Measurements from ENCODE around the gene RSPH9.

Gene RSPH9

DNA sequence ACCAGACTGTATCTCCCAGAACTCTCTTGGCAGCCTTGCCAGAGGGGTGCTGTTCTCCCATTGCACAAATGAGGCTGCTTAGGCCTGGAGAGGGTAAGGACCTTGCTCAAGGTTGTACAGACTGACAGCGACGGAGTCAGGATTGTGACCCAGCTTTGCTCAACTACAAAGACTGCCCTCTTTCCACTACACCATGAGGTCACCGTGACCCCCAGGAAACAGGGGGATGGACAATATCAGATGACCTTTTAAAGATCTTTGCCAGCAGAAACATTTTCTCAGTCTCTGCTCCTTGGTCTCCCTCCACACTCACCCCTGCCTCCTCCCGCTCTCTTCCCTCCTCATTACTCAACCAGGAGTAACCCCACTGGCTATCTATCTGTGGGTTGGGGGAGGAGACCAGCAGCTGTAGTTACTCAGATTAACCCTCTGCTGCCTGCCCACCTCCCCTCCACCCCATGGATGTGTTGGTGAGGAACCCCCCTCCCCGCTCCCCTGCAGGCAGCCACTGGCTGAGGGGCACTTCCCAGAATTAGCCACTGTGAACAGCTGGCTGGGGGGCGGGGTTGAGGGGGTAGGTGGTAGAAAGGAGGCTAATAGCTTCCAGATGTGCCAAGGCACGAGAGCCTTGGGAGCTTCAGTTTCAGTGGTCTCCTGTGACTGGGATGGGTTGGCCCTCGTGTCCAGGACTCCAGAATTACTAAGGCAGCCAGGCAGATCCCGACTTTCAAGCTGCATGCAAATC is 69.6 kb downstream of the RSPH9 start:
- no peak for DNase-seq

DNA sequence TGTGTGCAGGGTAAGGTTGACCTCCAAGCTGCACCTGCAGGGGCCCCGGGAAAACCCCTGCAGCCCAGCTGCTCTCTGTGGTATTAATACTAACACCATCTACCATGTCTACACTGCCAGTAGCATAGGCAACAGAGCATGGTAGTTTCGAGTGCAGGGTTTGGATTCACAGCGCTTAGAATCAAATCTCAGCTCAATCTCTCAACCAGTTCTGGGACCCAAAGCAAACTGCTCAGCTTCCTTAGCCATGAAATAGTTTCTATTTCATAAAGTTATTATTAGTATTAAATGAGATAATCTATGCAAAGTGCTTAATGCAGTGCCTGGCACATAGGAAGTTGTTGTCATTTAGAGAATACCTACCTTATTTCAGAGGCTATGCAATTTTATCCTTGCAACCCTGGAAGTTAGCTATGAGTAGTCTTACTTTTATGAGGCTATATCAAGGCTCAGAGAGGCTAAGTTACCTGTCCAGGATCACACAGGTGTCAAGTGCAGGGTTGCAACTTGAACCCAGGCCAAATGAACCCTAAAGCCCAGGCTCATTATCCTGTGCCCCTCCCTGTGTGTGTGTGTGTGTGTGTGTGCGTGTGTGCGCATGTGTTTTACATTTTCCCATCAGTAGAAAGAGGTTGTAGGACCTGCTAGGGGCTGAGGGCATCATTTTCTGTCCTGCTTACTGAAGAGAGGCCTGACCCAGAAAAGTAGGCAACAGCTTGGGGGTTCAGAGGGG is 70.4 kb downstream of the RSPH9 start:
- DNase-seq = no peak

DNA sequence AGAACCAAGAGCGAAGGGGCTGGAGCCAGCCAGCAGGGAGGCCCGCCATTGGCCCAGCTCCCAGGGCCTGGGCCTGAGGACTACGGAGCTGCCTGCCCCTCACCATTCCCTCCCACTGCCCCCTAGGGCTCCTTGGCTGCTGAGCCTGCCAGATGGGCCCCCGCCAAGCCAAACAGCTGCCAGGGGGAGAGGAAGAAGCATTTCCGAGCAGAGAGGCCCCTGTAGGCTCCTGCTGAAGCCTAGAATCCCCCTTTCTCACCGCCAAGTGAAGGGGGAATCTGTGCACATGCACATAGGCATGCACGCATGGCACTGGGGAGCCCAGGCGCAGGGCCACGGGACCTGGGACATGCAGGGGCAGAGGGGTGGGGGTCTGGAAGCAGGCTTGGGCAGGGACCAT is 71.3 kb downstream of the RSPH9 start:
- no peak for DNase-seq

DNA sequence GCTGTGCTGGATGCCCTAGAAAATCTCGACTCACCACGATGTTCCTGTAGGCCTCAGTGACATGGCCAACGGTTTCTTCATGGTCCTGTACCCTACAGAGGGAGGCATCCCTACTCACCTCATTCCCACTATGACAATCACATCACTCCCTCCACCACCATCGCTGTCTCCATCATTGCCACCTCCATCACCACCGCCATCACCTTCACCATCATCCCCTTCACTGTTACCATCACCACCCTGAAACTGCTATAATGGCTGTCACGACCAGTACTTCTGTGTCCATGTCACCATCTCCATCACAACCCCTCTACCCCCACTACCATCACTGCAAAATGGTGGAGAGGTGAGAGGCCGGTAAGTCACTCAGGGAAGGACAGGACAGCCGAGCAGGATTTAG is 72.6 kb downstream of the RSPH9 start:
- no peak for DNase-seq

DNA sequence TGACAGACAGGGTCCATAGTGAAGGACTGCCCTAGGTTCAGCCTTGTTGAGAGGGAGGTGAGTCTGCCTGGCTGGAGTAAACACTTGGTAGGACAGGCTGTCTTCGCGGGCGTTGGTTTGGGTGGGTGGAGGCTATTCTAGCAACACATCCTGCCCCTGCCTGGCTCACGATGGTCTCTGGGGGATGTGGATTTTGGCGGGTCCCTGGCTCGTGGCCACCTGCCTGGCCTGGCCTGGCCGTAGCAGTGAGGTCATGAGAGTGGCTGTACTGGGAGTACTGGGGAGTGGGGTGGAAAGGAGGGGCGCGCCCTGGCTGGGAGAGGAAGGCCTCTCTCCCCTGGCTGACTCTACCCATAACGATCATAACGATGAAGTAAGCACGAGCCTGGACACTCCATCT is 73.0 kb downstream of the RSPH9 start:
- no peak for DNase-seq

DNA sequence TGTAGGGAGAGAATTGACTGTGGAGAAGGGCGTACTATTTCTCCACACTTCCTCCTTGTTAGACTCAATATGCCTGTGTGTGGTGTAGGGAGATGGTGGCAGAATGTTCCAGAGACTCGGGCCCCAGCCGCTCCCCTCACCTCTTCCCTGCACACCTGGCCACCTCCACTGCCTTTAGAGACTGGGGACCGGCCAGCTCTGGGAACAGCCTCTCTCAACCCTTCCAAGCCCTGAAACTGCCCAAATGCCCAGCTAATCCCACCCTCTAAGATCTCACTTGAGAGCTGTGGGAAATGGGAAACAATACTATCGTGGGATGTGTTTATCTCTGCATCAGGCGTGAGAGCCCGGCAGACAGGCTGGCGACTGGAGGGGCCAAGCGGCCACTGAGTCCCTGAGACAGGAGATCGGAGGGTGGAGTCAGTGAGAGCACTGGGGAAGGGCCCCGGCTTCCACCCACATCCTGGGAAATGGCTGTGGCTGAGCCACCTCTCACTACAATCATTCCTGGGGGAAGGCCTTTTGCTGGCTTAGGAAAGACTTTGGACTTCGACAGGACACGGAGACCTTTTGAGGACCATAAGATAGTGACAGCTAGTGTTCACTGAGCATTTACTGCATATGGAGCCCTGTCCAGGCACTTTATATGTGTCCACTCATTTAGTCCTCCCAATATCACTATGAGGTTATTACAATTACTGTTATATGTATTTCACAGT is 73.7 kb downstream of the RSPH9 start:
- DNase-seq = no peak

DNA sequence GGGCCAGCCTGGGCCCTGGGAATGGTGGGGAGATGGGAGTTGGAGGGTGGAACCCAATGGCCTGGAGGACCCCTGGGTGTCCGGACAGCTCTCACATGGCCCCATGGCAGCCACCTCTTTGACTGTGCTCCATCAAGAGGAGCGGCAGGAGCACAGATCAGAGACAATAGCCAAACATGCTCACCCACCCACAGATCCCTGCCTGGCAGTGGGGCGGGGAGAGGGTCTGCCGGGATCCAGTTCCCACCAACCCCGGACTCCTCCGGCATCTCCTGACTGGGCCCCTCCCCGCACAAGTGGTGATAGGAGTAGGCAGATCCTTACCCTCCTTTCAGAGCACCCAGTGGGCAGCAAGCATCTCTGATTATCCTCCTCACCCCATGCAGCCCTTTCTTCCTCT is 74.7 kb downstream of the RSPH9 start:
- DNase-seq = no peak

DNA sequence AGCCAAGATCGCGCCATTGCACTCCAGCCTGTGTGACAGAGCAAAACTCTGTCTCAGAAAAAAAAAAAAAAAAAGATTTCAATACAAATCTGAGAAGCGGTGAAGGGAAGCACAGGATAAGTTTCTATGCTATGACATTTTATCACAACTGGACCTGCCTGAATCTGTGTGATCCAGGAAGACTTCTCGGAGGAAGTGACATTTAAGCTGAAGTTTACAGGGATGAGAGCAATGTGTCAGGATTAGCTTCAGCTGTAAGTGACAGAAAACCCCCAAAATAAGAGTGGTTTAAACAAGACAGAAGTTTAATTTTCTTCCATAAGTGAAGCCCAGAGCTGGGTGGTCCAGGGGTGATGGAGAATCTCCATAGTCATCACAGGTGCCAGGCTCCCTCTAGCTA is 76.2 kb downstream of the RSPH9 start:
- DNase-seq = no peak
